ENCODE results near the gene MTMR12. TPM values are rescaled to one million over a fixed set of nuclear protein-coding genes. Genes with fewer than 3 reads are reported as not detected.

MTMR12 gene
- total and polyA plus RNA-seq, 2 of the 13 experiments (the other 11 are each of a cell fraction or from before 2014, with no cell fraction given) = 23.4 to 36.6 TPM

- no peaks in the 10 kb centered on the region for H3K9me3 ChIP-seq (ENCODE audit: low read length)
- H3K36me3 ChIP-seq (replicated peaks in 1 of 2; ENCODE audit: control insufficient read depth in 1 of 2, insufficient read depth in 2 of 2, low read length in 2 of 2) = peaks cover 8 to 40% of the 10 kb centered on the region in 2 experiments
- CTCF ChIA-PET (ENCODE audit: low intra/inter-chr PET ratio, low total read pairs) = no interaction called here
- no TSS peak for BruUV-seq (replicated peaks)
- no peak overlapping the region for H2AFZ ChIP-seq (ENCODE audit: low read length)
- DNase-seq (ENCODE audit: low spot score) (peak; percentile 81), ATAC-seq (peak; percentile 89), FAIRE-seq (peak; percentile 30)
- H3K79me2 ChIP-seq (ENCODE audit: insufficient read depth, low read length) = peaks cover 49% of the 10 kb centered on the region
- peak overlapping the region; percentile 67 for H3K27ac ChIP-seq (ENCODE audit: extremely low read length, insufficient read depth, low read length)
- POLR2A ChIA-PET = interaction anchor here (0.6 to 4.9 kb wide), 6 partner anchors 9 to 56 kb away, joined by 3 to 40 read pairs (median 3); no protein-coding TSS in a partner anchor
- no peaks in the 10 kb centered on the region for H4K20me1 ChIP-seq (ENCODE audit: insufficient read depth, low read length)
- H3K4me2 ChIP-seq (ENCODE audit: low read depth, low read length) = peak overlapping the region; percentile 36
- peaks cover 93% of the 10 kb centered on the region for H3K4me1 ChIP-seq (ENCODE audit: insufficient read depth, low read length)
- 51% methylated on average over 3 of the region's 3 CpGs for WGBS (ENCODE audit: low lambda C conversion rate)
- H3K9ac ChIP-seq (ENCODE audit: insufficient read depth, low read depth, low read length) = peak overlapping the region; percentile 26; the same call in 1 of the 2 replicates
- intact Hi-C loops (cut with micrococcal nuclease; ENCODE audit: unreplicated experiment) = loop anchor here (2.0 kb wide), 1 partner anchor 43 kb away; no protein-coding TSS in a partner anchor
- in situ Hi-C loops (cut with HindIII; ENCODE audit: extremely low pct_ligation_motif_present, low pct_unique_long_range_greater_than_20kb) = no loop called here
- no peak overlapping the region for H3K4me3 ChIP-seq (replicated peaks in 1 of 3; ENCODE audit: insufficient read depth in 1 of 3, low read depth in 2 of 3, low read length in 3 of 3)
- no peaks in the 10 kb centered on the region for H3K27me3 ChIP-seq (ENCODE audit: control insufficient read depth in 1 of 2, insufficient read depth in 2 of 2, low read length in 2 of 2)
- TF ChIP-seq CREB1 (IDR thresholded peaks at IDR 0.05) (no peak), CREB1 (CRISPR knock-in tag; IDR thresholded peaks at IDR 0.05) (no peak), ZSCAN21 (CRISPR knock-in tag; IDR thresholded peaks at IDR 0.05; ENCODE audit: borderline replicate concordance) (no peak), ZNF292 (CRISPR knock-in tag; IDR thresholded peaks at IDR 0.05; ENCODE audit: borderline replicate concordance, low read depth) (no peak), ZNF24 (IDR thresholded peaks at IDR 0.05) (no peak), HNRNPLL (IDR thresholded peaks at IDR 0.05; ENCODE audit: low read depth, low read length, poor library complexity, severe bottlenecking) (no peak), ZNF180 (CRISPR knock-in tag; IDR thresholded peaks at IDR 0.05; ENCODE audit: borderline replicate concordance, low read depth) (no peak), ZNF740 (CRISPR knock-in tag; IDR thresholded peaks at IDR 0.05) (no peak), ATF5 (CRISPR knock-in tag; IDR thresholded peaks at IDR 0.05; ENCODE audit: low read depth) (no peak), ELF4 (CRISPR knock-in tag; IDR thresholded peaks at IDR 0.05; ENCODE audit: borderline replicate concordance) (no peak), ZNF34 (CRISPR knock-in tag; IDR thresholded peaks at IDR 0.05; ENCODE audit: borderline replicate concordance) (no peak), ZNF546 (CRISPR knock-in tag; conservative IDR thresholded peaks at IDR 0.05) (no peak), SUZ12 (IDR thresholded peaks at IDR 0.05; ENCODE audit: low read depth, low read length) (no peak), BRCA1 (CRISPR knock-in tag; IDR thresholded peaks at IDR 0.05) (no peak), PATZ1 (CRISPR knock-in tag; IDR thresholded peaks at IDR 0.05) (no peak), RBM22 (optimal IDR thresholded peaks at IDR 0.05; ENCODE audit: low read length) (peak; percentile 78), MAFF (IDR thresholded peaks at IDR 0.05; ENCODE audit: low read depth, low read length) (peak; percentile 23; the same call in 1 of the 2 replicates), BATF2 (CRISPR knock-in tag; IDR thresholded peaks at IDR 0.05) (no peak), DMAP1 (CRISPR knock-in tag; IDR thresholded peaks at IDR 0.05) (no peak), CSRNP1 (CRISPR knock-in tag; IDR thresholded peaks at IDR 0.05) (no peak), ZFY (CRISPR knock-in tag; IDR thresholded peaks at IDR 0.05) (no peak)
Measured at GRCh38 chr5:32275396-32275741, 37.4 kb downstream of the MTMR12 start.

All from HepG2 (cell line).